ENCODE data around the gene LBR.

The LBR gene

DNA sequence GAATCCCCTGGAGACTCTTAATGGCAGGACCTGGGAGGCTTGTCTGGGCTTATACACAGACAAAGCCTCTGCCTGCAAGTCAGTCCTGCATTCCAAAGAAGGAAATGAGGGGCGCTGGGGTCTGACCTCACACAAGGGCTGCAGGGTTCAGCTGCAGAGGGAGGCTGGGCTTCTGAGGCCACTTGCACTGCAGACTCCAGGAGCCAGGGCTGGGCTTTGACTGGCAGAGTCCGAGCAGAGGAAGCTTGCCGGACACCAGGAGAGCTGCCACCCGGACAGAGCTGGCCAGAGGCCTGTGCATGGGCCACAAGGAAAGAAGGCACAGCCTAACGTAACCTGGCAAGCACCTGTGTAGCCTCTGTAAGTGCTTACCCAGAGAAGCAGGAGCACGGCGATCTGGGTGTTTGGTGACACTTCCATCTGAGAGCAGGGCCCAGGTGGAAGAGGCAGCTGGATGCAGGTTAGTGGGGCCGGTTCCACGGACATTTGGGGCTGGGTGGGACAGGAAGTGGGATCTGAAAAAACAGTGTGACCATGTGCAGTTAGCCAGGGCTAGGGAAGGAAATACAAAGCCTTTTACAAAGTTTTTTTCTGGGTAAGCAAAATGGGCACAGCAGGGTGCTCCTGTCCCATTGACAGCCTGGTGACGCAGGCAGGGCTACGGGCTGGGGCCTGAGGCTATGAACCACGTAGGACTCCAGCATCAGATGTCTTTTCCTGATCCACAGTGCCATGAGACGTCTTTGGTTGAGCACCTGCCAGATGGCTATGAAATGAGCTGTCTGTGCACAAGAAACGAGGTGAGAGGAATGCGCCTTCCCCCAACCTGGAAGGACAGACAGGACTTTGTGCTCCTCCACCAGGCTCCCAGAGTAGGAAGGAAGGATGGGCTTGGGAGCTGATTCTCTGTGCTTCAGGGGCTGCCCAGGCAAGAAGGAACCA, 37.3 kb upstream of the LBR start:
- no peak for DNase-seq (ENCODE audit: low read depth in 2 of 2)

DNA sequence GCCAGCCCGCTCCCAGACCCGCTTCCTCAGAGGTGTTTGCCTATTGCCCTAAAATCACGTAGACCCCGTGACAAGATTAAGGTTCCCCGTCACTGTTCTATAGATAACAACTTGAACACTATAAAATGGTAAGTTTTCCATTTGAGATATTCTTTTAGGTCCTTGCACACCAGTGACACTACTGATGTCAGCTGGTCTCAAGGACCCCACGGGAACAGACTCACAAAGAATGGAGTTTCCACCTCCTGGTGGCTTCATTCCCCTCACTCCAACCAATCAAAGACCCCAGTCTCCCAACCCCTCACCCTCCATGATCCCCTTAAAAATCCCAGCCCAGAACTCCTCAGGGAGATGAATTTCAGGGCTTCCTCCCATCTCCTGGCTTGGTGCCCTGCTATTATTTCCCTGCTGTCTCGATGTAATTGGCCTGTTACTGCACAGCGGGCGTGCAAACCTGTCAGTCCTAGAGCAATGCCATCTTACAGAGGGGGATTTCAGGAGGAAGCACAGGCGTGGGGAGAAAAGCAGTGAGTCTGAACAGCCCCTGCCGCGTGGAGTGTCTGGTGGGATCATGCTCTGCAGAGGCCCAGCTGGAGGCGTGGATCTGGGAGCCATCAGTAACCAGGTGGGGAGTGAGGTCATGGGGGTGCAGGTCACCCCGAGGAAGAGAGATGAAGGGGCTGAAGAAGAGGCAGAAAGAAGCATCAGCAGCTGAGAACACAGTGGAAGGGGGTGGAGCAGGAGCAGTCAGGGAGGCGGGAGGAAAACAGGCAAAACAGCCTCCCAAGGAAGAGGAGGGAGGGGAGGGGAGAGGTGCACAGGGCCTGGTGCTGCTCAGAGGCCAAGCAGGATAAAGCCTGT, 35.1 kb upstream of the LBR start:
- DNase-seq (ENCODE audit: low read depth in 2 of 2) = no peak

DNA sequence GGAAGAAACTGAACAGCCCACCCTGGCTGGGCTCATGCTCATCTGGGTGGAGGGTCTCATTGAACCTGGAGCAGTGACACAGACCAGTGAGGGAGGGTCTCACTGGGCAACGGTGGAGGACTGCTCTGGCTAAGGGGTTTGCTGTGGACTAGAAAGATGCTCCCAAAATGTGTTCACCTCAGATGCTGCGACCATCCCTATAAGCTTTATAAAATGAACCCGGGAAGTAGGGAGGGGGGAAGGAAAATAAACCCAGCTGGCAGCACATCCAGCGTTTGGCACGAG, 34.5 kb upstream of the LBR start:
- DNase-seq (ENCODE audit: low read depth in 2 of 2) = no peak

DNA sequence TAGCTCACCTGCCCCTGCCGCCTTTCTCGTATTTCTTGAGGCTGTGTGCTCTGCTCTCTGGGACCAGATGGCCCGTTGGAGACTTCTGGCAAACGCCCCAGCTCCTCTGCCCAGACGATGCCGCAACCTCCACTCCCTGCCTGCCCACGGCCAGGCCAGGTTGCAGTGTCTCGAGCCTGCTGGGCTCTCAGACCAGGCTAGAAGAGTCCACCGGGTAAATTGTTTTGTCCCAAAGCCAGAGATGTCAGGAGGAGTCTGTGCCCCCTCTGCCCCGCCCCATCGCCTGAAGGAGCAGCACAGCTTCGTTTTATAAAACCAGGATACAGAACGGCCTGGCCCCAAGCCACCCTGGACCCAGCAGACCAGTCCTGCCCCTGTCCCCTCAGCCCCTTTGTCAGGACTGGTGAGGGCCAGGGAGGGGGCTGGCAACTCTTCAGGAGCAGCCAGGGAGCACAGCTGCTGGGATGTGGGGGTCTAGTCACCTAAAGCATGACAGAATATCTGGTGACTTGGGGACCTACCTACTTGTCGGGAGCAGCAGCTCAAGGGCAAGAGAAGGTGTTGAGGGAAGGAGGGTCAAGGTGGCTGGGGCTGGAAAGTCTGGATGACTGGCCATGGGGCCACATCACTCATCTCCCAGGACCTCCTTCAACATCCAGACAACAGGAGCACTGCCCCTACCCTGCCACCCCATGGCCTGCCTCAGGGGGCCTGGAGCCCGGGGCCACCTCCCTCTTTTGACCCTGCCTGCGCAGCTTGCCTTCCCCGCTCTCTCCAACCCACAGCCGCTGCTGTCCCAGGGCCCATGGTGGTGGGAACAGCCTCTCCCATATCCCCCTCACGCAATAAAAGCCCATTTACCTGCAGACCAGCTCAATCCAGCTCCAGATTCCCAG, 33.9 kb upstream of the LBR start:
- DNase-seq (ENCODE audit: low read depth in 2 of 2) = no peak

DNA sequence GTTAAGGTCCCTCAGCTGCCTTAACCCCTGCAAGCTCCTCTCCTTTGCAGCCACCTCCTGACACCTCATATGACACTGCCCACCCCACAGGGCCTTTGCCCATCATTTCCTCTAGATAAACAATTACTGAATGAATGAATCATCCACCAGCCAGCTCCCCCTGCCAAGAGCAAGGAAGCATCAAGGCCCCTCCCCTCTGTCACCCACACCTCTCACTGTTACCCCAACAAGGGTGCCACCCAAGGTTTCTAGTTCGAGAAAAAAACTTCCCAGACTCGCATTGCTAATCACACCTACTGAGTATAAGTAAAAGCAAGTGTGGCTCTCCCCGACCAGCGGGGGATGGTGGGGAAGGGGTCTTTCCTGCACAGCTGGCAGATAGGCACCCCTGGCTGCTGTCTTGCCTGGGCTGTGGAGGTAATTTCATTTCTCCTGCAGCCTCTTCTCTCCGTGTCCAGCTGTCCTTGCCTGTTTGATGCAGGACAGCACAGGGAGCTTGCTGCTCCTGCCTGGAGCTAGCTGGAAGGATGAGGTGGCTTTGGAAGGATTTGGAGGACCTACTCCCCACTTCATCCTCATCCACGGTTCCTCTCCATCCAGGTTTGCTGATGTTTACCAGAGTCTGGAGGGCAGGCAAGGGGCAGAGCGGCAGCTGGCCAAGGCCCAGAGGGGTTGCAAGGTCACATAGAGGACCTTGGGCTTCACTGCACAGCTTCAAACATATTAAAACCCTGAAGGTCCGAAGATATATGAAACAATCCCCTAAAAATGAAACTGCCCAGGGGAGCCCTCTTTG, 33.1 kb upstream of the LBR start:
- DNase-seq (ENCODE audit: low read depth in 2 of 2) = no peak

DNA sequence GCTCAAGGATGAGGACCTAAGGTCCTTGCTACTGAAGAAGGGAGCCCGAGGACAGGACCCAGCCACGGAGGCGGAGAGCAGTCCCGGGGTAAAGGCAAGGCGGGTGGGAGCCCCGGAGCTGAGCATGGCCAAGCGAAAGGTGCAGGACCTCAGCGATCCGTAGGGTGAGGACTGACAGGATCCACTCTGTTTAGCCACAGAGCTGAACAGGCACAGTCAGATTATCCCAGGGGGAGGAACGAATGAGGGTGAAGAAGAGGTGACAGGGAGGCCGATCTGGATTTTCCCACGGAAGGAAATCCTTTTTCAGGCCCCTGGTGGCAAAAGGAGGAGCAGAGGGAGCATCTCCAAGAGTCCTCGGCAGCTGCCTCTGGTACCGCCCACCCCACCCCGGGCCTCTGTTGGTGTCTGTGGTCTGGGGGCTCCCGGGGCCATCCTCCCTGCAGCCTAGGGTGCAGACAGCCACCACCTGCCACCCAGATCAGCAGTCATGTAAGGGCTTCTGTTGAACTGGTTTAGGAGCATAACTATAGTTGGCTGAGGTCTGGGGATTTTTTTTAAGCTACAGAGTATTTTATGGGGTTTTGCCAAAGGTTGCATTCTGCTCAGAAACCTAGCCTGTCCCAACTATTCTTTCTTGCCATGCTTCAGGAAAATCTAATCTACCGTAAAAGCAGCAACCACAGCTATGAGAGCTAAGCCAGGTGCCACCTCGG, 32.3 kb upstream of the LBR start:
- no peak for DNase-seq (ENCODE audit: low read depth in 2 of 2)

DNA sequence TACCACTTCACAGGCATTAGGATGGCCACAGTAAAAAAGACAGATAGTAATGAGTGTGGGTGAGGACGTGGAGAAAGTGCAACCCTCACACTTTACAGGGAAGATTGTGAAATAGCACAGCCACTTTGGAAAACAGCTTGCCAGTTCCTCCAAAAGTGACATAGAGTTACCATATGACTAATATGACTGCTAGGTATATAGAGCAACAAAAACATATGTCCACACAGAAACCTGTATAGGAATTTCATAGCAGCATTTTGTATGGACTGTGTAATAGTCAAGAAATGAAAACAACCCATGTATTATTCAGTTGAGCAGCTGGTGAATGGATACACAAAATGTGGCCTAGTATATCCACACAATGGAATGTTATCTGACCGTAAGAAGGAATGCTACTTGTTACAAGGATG, 30.4 kb upstream of the LBR start:
- no peak for DNase-seq (ENCODE audit: low read depth in 2 of 2)

DNA sequence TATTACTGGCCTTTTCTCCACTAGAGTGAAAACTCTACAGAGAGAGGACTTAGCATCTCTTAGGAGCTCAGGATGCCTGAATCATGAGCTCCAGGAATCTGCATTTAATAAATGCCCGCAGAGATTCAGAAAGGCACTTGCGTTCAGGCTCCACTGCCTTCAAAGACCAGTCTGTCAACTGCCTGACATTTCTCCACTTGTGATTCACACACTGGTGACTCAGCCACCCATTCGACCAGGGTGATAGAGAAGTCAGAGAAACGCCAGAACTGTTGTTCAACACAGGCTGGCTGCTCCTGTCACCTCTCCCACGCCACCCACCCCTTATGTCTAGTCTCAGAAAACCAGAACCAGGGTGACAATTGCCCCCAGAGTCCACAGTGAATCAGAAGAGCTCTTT, 26.9 kb upstream of the LBR start:
- no peak for DNase-seq (ENCODE audit: low read depth in 2 of 2)

DNA sequence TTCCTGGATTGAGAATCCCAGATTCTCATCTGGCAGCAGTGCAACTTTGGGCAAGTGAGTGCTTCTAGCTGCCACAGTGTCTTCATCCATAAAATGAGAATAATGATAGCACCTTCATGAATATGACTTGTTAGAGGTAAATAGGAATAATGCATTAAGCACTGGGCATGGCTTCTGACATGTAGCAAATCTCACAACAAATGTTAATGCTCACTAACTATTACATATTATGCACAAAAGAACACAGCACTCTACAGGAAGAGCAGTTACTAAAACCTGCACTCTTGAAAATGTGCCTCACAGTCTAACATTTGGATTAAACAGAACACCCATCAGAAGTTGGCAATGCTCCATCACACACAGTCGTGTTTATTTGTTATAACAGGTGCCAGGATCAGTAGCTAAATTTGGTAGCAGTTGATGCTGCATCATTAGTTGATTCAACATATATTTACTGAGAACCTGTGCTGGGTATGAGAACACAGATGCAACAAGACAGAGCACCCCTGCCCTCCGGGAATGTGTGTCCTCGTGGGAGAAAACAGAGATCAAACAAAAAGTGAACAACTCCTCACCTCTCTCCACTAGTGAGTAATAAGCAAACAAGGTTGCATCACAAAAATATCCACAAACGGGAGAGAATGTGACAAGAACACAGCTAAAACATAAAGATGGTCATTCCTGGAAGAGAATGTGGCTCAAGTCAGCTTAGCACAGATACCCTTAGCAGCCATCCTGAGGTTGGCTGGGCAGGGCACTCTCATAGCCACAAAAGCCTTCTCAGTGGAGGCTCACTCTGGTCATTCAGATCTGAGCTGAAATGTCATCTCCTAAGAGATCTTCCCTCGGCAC, 26.2 kb upstream of the LBR start:
- DNase-seq (ENCODE audit: low read depth in 2 of 2) = no peak

DNA sequence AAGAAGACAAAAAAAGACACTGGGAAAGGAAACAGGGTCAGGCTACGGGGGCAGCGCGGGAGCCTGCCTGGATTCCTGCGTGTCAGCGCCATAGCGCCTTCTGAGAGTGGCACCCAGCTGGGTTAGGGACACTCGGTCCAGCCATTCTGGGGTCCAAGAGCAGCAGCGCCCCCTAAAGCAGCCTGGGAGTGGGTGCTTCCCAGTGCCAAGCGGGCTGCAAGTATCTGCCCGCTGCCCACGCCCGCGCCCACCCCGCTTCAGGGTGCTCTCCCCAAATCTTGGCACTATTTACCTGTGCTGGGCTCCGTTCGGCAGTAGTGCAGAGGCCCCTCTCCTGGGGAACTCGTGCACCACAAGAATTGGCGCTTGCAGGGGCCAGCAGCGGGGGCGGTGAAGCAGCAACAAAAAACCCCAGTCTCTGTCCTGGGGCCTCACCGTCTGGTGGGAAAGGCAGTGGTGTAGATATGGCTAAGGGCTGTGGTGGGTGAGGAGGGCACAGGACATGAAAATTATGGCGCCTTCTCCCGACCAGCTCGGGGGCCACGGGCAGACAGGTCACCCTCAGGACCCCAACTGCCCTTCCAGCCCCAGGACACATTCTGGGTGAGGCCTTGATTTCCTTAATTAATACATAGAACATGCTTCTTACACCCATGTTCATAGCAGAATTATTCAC, 24.1 kb upstream of the LBR start:
- DNase-seq (ENCODE audit: low read depth in 2 of 2) = no peak

DNA sequence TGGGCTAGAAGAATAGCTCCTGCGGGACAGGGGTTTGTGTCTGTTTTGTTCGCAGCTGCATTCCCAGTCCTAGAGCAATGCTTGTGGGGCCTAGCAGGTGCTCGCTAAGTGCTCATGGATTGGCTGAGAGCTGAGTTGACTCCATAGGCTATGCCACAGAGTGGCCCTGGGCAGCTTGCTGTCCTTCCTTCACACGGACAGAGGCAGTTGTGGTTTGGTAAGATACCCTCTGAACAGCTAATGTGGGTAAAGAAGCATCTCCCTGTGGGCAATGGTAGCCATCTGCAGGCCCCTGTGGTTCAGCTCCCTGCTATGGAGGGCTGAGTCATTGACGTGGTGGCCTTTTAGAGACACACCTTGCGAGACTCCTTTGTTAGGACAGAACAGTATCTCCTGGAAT, 23.5 kb upstream of the LBR start:
- no peak for DNase-seq (ENCODE audit: low read depth in 2 of 2)

DNA sequence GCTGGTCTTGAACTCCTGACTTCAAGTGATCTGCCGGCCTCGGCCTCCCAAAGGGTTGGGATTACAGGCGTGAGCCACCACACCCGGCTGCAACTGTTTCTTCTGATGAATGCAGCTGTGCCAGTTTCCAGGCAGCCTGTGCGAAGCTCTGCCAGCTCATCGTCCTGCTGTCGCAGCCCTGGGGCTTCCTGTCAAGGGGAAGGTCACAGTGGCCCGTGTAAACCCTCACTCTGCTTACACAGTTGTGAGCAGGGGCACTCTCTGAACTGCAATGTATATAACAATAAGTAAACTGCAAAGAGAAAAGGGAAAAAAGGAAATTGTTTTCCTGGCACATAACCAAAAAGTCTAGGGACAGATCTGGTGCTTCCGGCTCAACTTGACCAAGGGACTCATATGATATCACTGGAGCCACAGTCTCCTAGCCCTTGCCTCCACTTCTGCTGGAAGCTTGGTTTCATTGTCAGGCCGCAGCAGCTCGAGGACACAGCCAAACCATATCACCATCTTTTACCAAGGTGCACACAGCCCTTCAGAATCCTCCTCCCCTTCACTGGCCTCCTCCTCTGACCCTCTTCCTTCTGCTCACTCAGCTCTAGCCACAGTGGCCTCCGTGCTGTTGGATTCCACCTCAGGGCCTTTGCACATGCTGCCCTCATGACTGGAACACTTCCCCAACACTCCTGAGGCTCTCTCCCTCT, 22.8 kb upstream of the LBR start:
- DNase-seq (ENCODE audit: low read depth in 2 of 2) = no peak

DNA sequence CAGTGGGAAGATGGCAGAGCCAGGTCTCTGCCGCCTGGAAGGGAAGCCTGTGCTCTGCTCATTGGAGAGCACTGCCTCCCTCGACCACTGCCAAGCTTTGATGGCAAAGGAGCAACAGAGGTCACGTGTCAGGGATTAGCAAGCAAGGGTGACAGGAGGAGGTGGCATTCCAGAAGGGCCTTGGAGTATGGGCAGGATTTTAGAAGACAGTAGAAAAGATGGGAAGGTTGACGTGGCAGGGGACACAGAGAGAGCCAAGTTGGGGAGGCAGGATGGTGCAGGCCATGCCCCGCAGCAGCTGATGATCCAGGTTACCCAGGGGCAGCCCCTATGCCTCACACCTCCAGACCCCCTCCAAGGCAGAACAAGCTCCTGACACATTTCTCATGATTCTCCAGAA, 21.9 kb upstream of the LBR start:
- DNase-seq (ENCODE audit: low read depth in 2 of 2) = no peak

DNA sequence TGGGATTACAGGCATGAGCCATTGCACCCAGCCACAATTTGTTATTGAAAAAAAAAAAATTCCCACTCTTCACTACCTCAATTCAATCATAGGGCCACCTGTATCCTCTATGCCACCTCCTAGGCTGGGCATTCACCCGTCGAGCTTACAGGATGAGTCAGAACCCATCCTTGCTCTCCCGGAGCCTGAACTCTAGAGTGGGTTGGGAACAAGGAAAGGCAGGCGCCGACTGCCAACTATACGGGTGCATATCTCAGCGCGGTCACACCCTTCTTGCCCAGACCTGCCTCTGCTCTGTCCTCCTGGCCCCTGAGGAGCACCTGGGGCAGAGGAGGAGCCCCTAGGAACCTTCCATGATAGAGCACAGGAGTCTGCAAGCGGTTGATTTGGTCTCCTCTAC, 21.4 kb upstream of the LBR start:
- DNase-seq (ENCODE audit: low read depth in 2 of 2) = no peak

DNA sequence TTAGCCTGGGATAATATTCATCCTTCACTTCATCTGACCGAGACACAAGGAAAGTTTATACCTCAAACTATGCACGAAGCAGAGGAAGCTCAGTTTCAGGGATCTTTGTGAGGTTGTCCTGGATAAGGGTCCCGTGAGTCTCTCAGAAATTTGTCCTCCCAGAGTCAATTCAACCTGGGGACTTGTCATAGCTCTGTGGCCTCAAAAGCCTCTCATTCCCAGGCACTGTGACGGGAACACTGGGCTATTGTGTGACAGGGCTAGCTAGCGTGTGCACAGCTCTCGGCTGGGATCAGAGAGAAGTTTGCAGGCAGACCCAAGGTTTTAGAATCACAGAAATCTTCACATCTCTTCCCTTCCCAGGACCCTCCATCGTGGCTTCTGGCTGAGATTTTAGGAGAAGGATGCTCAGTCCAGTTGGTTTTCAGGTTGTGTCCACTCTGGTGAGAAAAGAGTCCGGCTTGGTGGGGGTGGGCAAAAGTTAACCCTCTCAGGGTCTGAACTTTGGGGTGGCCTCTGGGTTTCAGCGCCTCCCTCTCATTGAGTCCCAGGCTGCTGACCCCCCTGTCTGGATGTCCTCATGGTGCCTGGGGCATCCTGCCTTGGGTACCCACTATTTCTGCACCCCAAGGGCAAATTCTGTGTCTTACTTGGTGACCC, 20.4 kb upstream of the LBR start:
- no peak for DNase-seq (ENCODE audit: low read depth in 2 of 2)

DNA sequence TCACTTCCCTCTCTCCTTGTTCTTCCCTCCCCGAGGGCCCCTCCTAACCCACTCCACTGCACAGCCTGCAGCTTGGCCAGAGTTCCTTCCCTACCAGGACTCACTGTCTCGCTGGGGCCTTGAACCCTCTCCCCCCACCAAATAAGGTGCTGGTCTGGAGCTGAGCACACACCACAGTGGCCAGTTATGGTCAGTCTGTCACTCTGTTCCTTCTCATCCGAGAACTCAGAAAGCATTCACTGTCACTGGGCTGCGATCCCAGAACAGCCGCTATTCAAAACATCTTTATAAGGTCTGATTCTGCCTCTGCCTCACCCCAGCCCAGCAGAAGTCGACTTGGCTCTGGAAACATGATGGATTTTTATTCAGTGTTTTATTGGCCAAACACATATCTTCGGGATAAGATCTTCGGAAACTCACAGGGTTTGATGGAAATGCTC, 19.8 kb upstream of the LBR start:
- DNase-seq (ENCODE audit: low read depth in 2 of 2) = no peak

DNA sequence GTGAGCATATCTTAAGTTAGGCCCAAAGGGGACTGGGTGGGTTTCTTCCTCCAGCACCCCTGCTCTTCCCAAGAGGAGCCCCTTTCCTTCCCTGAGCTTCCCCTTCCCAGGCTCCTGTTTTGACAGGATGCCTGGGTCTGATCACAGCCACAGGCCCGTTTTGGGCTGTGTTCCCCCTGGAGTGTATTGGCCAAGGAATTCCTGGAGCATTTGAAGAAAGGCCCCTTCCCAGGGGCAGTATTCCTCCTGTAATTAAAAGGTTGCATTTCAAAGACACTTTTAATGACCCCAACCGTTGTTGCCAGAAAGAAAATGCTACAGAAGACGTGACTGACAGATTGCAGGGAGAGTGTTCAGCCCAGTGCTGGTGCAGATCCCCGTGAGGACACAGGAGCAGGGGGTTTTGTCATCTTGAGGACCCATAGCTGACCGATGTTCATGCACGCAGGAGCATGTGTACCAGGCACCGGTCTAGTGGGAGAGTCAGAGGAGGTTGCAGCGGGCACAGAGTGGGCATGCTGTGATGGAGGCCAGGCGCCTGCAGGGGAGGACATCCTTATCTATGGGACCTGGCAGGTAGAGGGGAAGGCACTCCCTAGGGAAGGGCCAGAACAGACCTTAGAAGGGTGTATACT, 19.3 kb upstream of the LBR start:
- DNase-seq (ENCODE audit: low read depth in 2 of 2) = no peak
